GM18868 (cell line): ENCODE measurements around the gene INSYN2B.

Experiments
- ATAC-seq: cut with Tn5 transposase; IDR thresholded peaks from one replicate; pipeline ENCODE4 v1.9.1; 2021; ENCODE audit warnings: mild to moderate bottlenecking, moderate library complexity; ENCODE audit not compliant: unreplicated experiment

INSYN2B gene

DNA sequence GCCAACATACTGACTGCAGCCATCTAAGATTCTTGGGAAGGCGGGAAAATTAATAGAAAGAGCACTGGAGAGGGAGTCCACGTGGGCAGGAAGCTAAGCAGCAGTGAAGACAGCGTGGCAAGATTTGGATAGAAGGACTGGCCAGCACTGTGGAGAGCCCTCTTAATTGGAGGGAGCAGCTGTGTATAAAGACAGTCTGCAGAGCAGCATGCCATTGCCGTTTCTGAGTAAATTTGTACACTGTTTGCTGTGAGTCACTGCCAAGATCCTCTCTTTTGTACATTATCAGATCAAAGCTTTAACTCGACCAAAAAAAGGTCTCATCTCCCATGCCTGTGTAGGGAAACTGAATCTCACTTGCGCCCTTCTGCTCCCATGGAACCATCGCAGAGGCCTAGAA is 45.3 kb downstream of the INSYN2B start:
- no peak for ATAC-seq

DNA sequence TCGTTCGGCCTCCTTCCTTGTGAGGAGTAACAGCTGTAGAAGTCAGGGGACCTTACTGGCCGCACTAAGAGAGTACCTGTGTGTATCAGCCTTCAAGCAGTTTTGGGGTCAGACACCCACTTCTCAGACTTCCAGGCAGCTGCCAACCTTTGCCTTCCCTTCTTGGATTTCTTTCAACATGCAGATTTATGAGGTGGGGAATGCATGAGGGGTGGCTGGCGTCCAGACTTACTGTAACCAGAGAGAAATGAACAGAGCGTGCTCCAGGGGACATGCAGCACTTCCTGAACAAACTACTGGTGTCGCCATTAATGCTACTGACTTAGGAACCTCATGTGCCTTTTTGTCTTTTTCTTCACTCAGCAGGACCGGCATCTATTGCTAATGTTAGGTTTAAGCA is 46.7 kb downstream of the INSYN2B start:
- no peak for ATAC-seq

DNA sequence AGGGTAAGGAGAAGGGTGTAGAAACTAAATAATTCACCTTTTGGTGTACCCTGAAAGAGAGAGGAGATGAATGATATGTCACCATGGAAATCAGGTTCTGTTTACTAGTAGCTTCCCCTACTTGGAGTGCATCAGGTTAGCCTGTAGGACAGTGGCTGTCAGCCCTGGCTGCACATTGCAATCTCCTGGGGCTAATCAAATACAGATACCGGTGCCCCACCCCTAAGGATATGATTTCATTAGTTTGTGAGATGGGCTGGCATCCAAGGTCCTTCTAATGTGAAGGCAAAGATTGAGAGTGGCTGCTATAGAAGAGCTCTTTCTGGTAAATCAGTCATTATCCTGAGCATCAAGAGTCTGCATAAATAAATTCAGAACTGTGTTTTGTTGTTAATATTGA is 47.2 kb downstream of the INSYN2B start:
- no peak for ATAC-seq

DNA sequence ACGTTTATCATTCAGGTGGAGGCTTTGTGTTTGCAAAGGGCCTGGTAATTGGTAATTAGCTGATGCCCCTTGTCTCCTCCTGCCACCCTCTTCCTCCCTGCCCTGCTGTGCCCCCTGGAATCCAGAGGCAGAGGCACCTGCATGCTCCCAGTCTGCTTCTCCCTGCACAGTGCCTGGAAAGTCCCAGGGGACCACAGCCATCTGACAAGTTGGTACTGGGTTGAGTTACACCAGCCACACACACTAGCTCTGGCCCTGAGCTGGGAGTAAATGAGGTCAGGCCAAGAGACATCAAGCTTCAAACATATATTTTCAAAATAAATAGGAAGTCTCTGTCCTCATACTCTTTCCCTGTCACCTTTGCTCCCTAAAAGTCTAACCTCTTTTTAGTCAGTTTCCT is 56.3 kb downstream of the INSYN2B start:
- ATAC-seq, result peak; percentile 93

DNA sequence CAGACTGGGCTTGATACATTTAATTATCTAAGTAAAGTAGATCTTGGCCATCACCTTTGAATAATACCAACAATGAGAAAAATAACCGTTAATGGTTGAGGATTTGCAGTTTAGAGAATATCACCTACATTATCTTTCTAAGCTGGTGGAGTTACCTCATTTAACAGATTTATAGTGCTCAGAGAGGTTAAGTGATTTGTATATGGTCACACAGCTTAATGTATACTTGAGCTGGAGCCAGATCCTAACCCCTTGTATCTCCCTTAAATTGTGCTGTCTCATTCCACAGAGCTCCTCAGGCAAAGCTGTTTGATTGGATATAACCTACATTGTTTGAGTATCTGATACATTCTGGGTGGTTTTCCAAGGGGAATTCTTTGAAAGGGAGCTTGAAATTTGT is 57.8 kb downstream of the INSYN2B start:
- no peak for ATAC-seq

DNA sequence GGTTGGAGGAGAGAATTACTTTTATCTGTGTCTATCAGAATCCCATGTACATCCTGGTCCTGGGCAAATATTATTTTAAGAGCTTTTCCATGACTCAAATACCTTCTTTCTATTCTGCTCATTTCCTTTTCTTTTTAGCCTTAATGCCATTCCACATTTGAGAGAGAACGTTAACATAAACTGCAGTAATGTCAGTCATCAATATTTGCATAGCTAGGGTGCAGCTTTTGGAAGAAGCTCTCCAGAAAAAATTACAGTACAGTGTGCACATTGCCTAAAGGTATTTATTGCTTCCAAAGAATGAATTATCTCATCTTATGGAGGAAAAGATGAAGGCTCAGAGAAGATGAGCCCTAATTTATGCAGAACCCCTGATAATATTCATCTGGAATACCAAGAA is 58.3 kb downstream of the INSYN2B start:
- no peak for ATAC-seq

DNA sequence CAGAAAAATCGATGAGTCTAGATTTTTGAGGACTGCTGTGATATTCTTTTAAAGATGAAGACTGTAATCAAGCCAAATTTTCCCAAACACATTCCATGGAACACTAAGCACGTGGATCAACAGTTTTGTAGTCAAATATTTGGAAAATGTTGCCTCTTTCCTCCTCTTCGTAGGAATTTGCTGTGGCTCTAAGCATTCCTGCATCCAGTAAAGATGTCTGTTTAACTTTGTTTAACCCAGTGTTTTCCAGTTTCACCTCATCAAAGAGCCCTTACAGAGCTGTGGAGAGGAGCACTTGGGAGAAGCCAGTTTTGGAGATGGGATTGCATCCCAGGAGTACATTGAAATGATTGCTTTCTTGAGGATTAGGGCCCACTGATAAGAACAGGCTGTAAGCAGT is 58.9 kb downstream of the INSYN2B start:
- no peak for ATAC-seq

DNA sequence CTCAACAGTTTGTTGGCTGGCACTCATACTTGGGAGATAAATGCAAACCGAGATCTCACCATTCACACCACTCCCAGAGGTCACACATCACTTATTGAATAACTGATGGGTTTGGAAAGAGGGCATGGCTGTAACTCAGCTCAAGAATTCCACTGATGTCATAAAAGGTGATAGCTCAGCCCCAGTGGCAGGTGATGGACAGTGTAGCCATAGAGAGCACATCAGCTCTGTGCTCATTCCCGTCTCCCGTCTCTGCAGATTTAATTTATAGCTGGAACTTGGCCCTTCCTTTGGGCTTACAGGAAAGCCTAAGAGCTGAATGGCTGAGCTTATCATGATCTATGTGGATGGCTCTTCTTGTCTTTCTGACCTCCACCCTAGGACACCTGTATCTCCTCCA is 59.8 kb downstream of the INSYN2B start:
- no peak for ATAC-seq

DNA sequence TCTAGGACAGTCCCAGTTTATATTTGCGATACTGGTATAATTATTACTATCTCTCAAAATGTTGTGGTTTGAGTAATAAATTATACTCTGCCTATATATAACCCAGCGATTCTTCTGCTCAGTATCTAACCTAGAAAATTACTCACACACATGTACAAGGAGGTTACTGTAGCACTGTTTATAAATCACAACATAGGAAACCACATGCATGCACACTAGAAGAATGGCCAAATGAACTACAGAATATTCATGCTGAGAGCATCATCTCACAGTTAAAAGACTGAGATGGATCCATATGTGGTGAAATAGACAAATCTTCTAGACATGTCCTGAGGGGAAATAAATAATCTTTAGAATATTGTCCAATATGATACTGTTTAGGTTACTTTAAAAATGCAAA is 62.1 kb downstream of the INSYN2B start:
- no peak for ATAC-seq

DNA sequence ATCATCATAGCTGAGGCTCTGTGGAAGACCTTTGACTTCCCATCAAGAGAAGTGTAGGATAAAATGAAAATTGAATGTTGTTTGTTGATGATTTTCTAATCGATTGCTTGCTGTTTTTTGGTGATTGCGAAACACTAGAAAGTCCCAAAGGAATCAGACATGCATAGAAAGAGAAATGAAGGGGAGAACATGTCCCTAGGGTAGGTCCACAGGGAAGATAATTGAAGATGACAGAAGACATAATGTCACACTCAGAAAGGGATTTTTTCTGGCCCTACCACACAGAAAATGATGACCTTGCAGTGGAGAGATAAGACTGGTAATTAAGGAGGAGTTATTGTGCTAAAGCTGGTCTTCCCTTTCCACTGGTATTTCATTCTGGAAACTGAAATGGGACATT is 62.8 kb downstream of the INSYN2B start:
- ATAC-seq, result no peak

DNA sequence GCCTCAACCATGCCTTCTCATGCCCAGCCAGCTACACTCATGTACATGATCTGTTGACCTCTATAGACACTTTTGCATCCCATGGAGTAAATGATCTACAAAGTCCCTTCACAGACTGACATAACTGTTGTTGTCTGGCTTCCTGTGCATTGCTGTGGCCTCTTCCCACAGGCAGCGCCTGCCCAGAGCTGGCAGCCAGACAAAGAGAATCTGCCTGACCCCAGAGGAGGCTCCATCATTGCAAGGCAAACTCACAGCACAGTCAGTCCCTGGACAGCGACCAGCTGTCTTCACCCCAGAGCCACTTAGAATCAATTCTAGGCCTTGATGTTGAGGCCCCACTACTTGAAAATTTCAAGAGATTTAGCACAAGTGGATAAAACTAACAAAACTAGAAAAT is 65.5 kb downstream of the INSYN2B start:
- ATAC-seq, result no peak

DNA sequence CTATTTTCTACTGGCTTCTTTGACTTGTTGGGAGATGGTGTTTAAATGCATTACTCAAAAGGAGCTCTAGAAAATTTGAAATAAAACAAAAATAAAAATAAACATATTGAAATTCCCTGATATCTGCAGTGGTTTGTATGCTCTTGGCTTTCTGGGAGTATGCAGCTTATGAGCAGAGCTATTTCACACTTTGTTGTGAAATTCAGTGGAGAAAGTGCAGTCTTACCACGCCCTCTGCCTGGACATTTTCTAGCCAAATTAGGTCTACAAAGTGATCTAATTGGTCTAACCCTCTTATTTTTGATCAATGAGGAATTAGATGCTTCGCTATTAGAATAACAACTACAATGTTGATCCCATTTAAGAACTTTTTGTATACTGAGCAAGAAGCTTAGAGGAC is 66.8 kb downstream of the INSYN2B start:
- no peak for ATAC-seq

DNA sequence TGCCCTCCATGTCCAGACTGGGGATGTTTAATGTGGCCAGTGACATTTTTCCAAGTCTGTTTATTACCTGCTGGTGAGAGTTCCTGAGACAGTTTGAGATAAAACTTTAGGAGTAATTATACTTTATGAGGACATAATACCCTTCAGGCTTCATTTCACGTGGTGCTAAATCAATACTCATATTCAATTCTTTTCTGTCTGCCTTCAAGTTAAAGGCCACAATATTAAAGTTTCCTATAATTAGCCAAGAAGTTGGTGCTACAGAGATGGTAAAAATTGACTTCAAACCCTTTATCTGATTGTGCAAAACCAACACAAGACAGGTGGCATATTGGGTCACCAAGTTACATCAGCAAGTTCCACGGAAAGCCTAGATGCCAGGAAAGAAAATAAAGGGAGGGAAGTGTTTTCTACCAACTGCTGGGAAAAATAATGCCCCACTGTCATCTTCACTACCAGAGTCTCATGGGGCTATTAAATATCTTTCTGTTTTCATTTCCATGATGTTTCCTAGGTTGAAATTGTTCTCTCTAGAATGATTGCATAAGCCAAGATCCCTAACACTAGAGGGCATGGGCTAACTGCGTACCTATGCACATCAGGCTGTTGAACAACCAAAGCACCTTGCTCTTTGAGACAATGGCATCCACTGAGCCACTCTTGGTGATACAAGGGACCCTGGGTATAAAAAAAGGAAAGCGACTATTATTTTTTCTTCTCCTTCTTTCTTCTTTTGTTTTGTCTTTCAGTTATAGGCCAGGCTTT is 68.7 kb downstream of the INSYN2B start:
- ATAC-seq, result no peak

DNA sequence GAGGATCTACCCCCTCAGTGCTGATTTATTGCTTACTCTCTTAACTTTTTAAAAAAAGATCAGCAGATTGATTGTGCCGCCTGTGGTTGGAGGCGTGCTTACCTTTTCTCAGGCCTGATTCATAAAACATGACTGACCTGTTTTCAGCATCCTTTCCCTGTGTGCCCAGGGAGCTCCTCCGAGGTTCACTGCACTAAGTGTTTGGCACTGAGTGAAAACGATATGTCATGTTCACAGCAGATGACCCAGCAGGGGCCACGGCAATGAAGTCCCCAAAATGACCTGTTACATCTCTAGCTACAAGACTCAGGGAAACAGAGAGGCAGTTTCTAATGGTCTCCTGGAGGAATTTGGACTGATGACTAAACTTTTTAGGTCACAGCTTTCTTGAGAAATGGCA is 69.9 kb downstream of the INSYN2B start:
- ATAC-seq, result no peak

DNA sequence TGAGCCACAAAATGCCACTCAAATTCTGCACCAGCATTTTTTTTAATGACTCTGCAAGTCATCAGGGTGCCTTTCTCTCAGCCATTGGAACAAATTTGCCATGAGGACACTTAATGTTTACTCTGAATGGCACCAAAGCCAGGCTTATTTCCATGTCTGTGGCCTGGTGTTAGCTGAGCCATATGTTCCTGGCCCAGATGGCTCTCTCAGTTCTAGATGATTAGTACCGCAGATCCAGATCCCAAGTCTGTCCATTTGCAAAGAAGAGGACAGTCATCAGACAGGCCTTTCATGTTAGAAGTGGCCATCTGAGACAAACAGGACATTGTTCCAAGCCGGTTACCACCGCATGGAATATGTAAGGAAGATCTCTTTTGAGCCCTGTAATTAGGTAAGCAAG is 70.3 kb downstream of the INSYN2B start:
- ATAC-seq, result no peak

DNA sequence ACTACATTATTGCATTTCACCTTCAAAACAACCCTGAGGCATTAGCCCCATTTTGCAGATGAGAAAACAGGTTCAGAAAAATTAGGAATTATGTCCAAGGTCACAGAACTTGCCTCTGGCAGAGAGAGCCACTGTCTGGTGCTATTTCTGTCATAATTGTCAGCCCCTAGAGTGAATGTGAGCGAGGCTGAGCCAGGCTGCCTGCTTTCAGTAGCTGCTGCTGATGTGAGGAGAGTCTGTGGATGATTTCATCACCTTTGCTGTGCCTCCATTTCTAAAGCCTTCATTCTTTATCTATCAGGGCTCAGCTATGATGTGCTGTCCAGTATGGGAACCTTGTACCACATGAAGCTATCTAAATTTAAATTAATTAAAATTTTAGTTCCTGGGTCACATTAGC is 71.4 kb downstream of the INSYN2B start:
- no peak for ATAC-seq

DNA sequence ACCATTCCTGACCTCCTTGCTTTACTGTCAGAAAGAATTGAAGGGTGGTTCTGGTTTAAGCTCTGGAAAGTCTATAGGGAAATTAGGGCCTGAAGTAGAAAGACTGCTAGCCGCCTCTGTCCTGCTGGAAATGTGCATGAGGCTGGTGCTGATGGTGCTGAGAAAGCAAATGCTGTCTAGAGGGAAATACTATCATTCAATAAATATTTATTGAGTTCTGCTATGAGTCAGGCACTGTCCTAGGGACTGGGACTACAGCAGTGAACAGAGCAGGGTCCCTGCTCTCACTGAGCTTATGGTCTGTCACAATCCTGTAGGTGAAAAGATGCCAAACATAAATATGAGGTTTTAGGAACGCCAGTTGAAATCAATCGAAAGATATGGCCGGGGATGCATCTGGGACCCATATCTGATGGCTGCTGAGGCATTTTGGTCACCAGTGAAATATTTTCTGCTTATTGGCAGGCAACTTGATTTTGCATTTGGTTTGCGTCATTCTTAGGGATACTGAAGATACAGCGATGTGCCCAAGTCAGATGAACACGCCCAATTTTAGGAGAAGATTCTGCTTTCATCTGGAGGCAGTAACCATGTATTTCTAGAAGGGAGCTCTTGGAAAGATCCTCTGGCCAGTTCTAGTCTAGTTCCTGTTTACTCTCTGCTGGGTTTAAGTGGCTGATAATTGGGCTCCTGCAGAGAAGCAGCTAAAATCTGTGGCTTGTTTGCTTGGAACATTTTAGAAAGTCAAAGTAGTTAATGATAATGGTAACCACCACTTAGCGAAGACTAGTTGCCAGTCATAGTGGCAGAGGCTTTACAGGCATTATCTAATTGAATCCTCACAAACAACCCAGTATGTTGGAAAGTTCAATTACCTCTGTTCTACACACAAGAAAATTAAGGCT is 73.3 kb downstream of the INSYN2B start:
- no peak for ATAC-seq

DNA sequence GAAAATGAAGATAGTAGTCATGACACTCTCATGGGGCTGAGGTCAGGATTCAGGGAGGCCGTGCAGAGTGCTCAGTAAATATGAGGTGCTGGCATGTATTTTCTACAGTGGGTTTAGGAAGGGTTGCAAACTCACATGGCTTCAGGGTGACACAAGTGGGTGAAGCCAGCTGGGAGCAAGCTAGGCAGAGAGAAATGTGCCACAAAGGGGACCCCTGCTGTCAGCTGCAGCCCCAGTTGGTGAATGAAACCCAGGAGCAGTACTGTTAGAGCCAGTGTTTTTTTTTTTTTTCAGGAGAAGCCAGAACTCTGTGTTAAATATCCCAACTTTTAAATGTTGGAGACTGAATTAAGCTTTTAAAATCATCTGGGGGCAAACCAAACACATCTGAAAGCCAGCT is 75.3 kb downstream of the INSYN2B start:
- ATAC-seq, result peak; percentile 29

DNA sequence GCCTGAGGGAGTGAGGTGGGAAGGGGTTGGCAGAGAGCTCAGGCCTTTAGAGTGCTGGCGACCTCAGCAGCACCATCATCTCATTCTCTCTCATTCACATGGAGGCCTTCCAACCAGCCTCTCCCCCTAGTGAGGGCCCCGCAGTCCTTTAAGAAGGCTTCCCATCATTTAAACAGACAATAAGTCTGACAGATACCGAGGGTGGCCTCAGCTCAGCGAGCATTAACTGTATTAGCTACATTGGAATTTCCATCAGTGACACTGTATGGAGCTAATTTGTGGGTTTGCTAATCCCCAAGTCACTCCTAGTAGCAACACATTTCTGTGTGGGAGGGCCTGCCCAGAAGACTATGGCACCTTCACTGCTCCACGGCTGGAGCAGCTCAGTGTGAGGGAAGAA is 75.8 kb downstream of the INSYN2B start:
- peak; percentile 20 for ATAC-seq

DNA sequence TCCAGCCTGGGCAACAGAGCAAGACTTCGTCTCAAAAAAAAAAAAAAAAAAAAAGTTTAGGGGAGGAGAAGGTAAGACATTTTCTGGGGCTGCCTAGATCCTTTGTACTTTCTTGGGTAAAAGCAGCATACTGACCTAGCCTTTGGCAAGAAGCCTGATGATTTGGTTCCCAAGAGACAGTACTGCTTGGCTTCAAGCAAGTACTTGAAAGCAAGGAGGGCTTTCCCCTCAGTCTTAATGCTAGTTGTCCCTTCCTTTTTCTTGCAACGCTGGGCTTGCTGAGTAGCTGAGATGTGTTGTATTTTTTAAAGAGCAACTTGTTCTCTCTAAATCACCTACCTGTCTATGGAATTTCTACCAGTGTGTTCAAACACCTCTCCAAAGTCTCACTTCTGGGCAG is 76.2 kb downstream of the INSYN2B start:
- ATAC-seq, result peak; percentile 65

DNA sequence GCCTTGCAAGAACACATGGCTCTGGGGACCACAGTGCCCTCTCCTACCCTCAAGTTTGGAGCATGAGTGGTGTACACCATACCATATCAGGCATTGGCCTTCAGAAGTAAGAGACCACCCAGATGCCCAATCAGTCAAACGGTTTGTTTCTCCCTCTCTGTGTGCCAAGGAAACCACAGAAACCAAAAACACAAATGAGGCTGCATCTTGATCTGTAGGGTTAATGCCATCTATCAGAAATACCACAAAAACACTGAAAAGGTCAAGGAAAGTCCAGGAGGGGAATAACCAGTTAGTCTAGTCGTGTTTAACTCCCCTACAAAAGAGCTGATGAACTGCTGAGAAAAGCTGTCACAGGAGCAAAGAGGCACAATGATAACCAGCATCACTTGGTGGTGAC is 78.4 kb downstream of the INSYN2B start:
- ATAC-seq, result peak; percentile 32

DNA sequence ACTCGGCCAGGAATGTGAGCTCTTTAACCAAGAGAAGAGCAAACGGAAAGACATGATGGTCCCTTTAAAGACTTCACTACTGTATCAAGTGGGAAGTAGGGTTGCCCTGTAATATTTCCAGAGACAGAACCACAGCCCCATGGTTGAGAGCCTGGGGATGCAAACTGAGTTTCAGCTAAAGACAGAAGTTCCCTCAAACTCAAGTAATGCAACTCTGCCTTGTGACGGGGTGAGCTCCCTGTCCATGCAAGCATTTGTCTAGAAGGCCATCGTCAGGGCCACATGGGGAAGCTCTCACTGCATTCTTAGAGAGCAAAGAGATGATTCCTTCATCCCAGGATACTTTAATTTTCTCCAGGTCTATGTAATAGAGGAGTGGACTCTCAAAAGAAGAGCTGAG is 82.8 kb downstream of the INSYN2B start:
- ATAC-seq, result no peak
